ENCODE measurements around the gene SEMA6D. TPM values are rescaled to one million over a fixed set of nuclear protein-coding genes. Genes with fewer than 3 reads are reported as not detected.

The SEMA6D gene
- total RNA-seq, 1 donor from 2014 or later: 6.4 TPM

- TF ChIP-seq, protein P1, sequence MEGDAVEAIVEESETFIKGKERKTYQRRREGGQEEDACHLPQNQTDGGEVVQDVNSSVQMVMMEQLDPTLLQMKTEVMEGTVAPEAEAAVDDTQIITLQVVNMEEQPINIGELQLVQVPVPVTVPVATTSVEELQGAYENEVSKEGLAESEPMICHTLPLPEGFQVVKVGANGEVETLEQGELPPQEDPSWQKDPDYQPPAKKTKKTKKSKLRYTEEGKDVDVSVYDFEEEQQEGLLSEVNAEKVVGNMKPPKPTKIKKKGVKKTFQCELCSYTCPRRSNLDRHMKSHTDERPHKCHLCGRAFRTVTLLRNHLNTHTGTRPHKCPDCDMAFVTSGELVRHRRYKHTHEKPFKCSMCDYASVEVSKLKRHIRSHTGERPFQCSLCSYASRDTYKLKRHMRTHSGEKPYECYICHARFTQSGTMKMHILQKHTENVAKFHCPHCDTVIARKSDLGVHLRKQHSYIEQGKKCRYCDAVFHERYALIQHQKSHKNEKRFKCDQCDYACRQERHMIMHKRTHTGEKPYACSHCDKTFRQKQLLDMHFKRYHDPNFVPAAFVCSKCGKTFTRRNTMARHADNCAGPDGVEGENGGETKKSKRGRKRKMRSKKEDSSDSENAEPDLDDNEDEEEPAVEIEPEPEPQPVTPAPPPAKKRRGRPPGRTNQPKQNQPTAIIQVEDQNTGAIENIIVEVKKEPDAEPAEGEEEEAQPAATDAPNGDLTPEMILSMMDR (IDR thresholded peaks at IDR 0.05): no peak
- H3K9me3 Mint-ChIP-seq (ENCODE audit: low read depth): no peaks in the 10 kb centered on the region
- H3K36me3 Mint-ChIP-seq (ENCODE audit: low read depth): peaks cover 34% of the 10 kb centered on the region
- DNase-seq (ENCODE audit: low spot score): no peak
- no peak overlapping the region for H3K4me3 Mint-ChIP-seq (ENCODE audit: unreplicated experiment)
- no peaks in the 10 kb centered on the region for H3K4me1 Mint-ChIP-seq (ENCODE audit: low read depth)
- H3K27me3 Mint-ChIP-seq (ENCODE audit: low read depth): no peaks in the 10 kb centered on the region
- no peak overlapping the region for H3K27ac Mint-ChIP-seq (ENCODE audit: unreplicated experiment)
These were observed 49.1 kb downstream of the SEMA6D start for GRCh38 chr15:47766406-47766805.

DNA sequence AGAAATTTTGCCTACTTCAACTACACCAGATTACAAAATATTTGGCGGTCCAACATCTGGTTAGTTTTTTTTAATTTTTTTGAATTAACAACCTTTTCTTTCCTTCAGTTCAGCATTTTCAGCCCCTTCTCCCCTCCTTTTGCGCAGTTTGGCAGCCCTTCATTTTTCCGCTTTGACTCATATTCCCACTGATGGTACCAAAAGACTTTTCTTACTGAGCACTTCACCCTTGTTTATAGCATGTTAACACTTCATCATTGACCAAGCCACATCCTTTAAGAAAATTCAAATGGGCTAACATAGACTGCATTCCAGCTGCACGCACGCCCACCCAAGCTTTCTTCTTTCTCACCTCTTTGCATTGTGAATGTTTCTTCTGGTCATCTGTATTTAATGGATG lies 49.7 kb downstream of the SEMA6D start:
- Mint-ChIP-seq H3K9me3 (ENCODE audit: low read depth) (no peaks in the 10 kb centered on the region), H3K27me3 (ENCODE audit: low read depth) (no peaks in the 10 kb centered on the region), H3K27ac (ENCODE audit: unreplicated experiment) (no peak overlapping the region), H3K4me1 (ENCODE audit: low read depth) (no peaks in the 10 kb centered on the region), H3K36me3 (ENCODE audit: low read depth) (peaks cover 34% of the 10 kb centered on the region), H3K4me3 (ENCODE audit: unreplicated experiment) (no peak overlapping the region)
- DNase-seq (ENCODE audit: low spot score): no peak
- TF ChIP-seq, protein P1 (IDR thresholded peaks at IDR 0.05): no peak

DNA sequence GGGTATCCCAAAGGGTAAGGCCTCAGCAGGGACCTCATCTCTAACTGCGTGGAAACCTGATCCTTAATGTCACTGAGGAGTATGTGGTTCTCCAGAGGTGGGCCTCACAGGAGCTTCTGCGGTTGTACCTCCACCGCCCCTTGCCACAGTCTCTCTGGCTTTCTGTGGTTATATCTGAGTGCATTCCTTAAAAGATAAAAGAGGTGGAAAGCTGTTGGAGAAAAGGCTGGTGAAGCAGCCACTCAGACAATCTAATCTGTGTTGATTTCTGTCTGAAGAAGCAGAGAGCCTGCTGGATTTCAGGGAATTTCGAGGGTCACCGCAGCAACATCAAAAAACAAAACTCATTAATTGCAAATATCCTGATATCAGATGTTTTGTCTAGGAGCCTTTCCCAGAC lies 51.4 kb downstream of the SEMA6D start:
- Mint-ChIP-seq H3K4me3 (ENCODE audit: unreplicated experiment) (no peak overlapping the region), H3K4me1 (ENCODE audit: low read depth) (no peaks in the 10 kb centered on the region), H3K9me3 (ENCODE audit: low read depth) (peaks cover 2% of the 10 kb centered on the region), H3K27ac (ENCODE audit: unreplicated experiment) (no peak overlapping the region), H3K27me3 (ENCODE audit: low read depth) (no peaks in the 10 kb centered on the region), H3K36me3 (ENCODE audit: low read depth) (peaks cover 31% of the 10 kb centered on the region)
- TF ChIP-seq, protein P1 (IDR thresholded peaks at IDR 0.05): no peak
- no peak for DNase-seq (ENCODE audit: low spot score)

GRCh38 chr15:47769166-47769565 lies 51.9 kb downstream of the SEMA6D start:
- TF ChIP-seq, protein P1 (IDR thresholded peaks at IDR 0.05): no peak
- no peaks in the 10 kb centered on the region for H3K27me3 Mint-ChIP-seq (ENCODE audit: low read depth)
- DNase-seq (ENCODE audit: low spot score): no peak
- H3K36me3 Mint-ChIP-seq (ENCODE audit: low read depth): peaks cover 29% of the 10 kb centered on the region
- H3K27ac Mint-ChIP-seq (ENCODE audit: unreplicated experiment): no peak overlapping the region
- H3K4me3 Mint-ChIP-seq (ENCODE audit: unreplicated experiment): no peak overlapping the region
- peaks cover 2% of the 10 kb centered on the region for H3K9me3 Mint-ChIP-seq (ENCODE audit: low read depth)
- no peaks in the 10 kb centered on the region for H3K4me1 Mint-ChIP-seq (ENCODE audit: low read depth)

DNA sequence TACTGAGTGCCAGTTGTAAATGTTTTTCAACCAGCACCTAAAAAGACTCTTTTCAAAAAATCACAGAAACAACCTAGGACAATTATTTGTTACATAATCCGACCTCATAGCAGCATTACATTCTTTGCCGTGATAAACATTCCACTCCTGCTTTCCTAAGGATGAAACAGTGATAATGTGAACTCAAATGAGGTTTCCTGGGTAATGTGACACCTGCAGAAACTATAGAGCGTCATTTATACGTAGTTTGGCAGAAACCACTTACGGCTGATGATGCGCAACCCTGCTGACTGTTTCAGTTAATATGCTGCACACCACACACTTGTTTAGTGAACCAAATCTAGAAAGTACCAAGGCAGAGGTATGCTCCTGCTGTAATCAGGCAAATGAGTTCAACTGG lies 55.8 kb downstream of the SEMA6D start:
- Mint-ChIP-seq H3K27ac (ENCODE audit: unreplicated experiment) (no peak overlapping the region), H3K4me1 (ENCODE audit: low read depth) (no peaks in the 10 kb centered on the region), H3K4me3 (ENCODE audit: unreplicated experiment) (no peak overlapping the region), H3K27me3 (ENCODE audit: low read depth) (peaks cover 2% of the 10 kb centered on the region), H3K36me3 (ENCODE audit: low read depth) (peaks cover 17% of the 10 kb centered on the region), H3K9me3 (ENCODE audit: low read depth) (peaks cover 2% of the 10 kb centered on the region)
- DNase-seq (ENCODE audit: low spot score): no peak
- TF ChIP-seq, protein P1 (IDR thresholded peaks at IDR 0.05): no peak
